Ishikawa (cell line): ENCODE measurements around the gene SMAD3.

Source experiments
- CEBPB ChIP-seq: IDR thresholded peaks from 2 replicates; pipeline ENCODE4 v1.6.1; 2012
- CREB1 ChIP-seq: IDR thresholded peaks from 2 replicates; pipeline ENCODE4 v1.6.1; 2012; ENCODE audit warnings: low read depth
- EGR1 ChIP-seq: IDR thresholded peaks from 2 replicates; pipeline ENCODE4 v1.6.1; 2012
- EP300 ChIP-seq: IDR thresholded peaks from 2 replicates; pipeline ENCODE4 v1.6.1; 2012; ENCODE audit warnings: borderline replicate concordance
- FOXM1 ChIP-seq: IDR thresholded peaks from 2 replicates; pipeline ENCODE4 v1.6.1; 2012; ENCODE audit warnings: low read depth, borderline replicate concordance
- MAX ChIP-seq: IDR thresholded peaks from 2 replicates; pipeline ENCODE4 v1.6.1; 2012
- NFIC ChIP-seq: IDR thresholded peaks from 2 replicates; pipeline ENCODE4 v1.6.1; 2012
- RAD21 ChIP-seq: IDR thresholded peaks from 2 replicates; pipeline ENCODE4 v1.6.1; 2012; ENCODE audit warnings: low read depth
- REST ChIP-seq: IDR thresholded peaks from 2 replicates; pipeline ENCODE4 v1.6.1; 2012; ENCODE audit warnings: low read depth, mild to moderate bottlenecking
- TAF1 ChIP-seq: IDR thresholded peaks from 2 replicates; pipeline ENCODE4 v1.6.1; 2012; ENCODE audit warnings: low read depth, mild to moderate bottlenecking
- TEAD4 ChIP-seq: IDR thresholded peaks from 2 replicates; pipeline ENCODE4 v1.6.1; 2012
- USF1 ChIP-seq: IDR thresholded peaks from 2 replicates; pipeline ENCODE4 v1.6.1; 2012
- YY1 ChIP-seq: IDR thresholded peaks from 2 replicates; pipeline ENCODE4 v1.6.1; 2012; ENCODE audit warnings: low read depth

GRCh38 chr15:67207555-67208207, 142.3 kb downstream of the SMAD3 start:
- TF ChIP-seq MAX (no peak), CEBPB (no peak), EP300 (no peak), RAD21 (no peak), REST (no peak), NFIC (no peak), TAF1 (no peak), EGR1 (no peak), CREB1 (no peak), TEAD4 (no peak), YY1 (no peak), FOXM1 (no peak), USF1 (no peak)
